H54 (cell line): ENCODE data around the gene SNX20.

Experiments used
- DNase-seq: peaks from one replicate; pipeline ENCODE4 v3.0.0; 2011; ENCODE audit warnings: low spot score, mixed read lengths; ENCODE audit not compliant: insufficient read length
- FAIRE-seq: peaks from 3 replicates; lab custom pipeline; 2011; peaks lifted over from hg19 to GRCh38; lab: Jason Lieb, UNC
- POLR2A ChIP-seq: IDR thresholded peaks from 2 replicates; pipeline ENCODE4 v1.6.1; 2011; ENCODE audit warnings: low read depth, mild to moderate bottlenecking, low read length

Gene SNX20

GRCh38 chr16:50622643-50623369 lies 58.3 kb downstream of the SNX20 start:
- FAIRE-seq (no peak), DNase-seq (no peak)
- TF ChIP-seq POLR2A = no peak

GRCh38 chr16:50622029-50622428 lies 59.1 kb downstream of the SNX20 start:
- FAIRE-seq (no peak), DNase-seq (no peak)
- TF ChIP-seq POLR2A = no peak
